GM23338 (cell line): Measurements from ENCODE around the gene GRIP2. TPM values are rescaled to one million over a fixed set of nuclear protein-coding genes. Genes with fewer than 3 reads are reported as not detected.

Experiments used
- ATAC-seq: fragments of 200-7000 bp; cut with Tn5 transposase; 3 replicates; pipeline ENCODE4 v1.9.1; 2020
- DNase-seq: peaks from one replicate; pipeline ENCODE4 v3.0.0-alpha.2; 2015; ENCODE audit warnings: low spot score
- H2AFZ ChIP-seq: fragments of 200-600 bp; sonication (generic); 2 replicates; pipeline ENCODE4 v1.8.0; 2016; ENCODE audit warnings: antibody characterized with exemption, mild to moderate bottlenecking, moderate library complexity
- H3F3A ChIP-seq: fragments of 200-600 bp; sonication (generic); replicated peaks from 2 replicates; pipeline ENCODE4 v1.8.0; 2017; ENCODE audit warnings: antibody characterized with exemption, mixed run types, low read depth
- H3K27ac ChIP-seq: fragments of 200-600 bp; sonication (generic); 2 replicates; pipeline ENCODE4 v1.6.1; 2016; ENCODE audit warnings: low read depth
- H3K27me3 ChIP-seq: fragments of 200-600 bp; sonication (generic); 2 replicates; pipeline ENCODE4 v1.8.0; 2016; ENCODE audit warnings: mild to moderate bottlenecking, mixed run types, moderate library complexity; ENCODE audit not compliant: insufficient read depth
- H3K36me3 ChIP-seq: fragments of 200-600 bp; sonication (generic); 2 replicates; pipeline ENCODE4 v1.8.0; 2016; ENCODE audit warnings: mild to moderate bottlenecking; ENCODE audit not compliant: insufficient read depth
- H3K4me1 ChIP-seq: fragments of 200-600 bp; sonication (generic); 2 replicates; pipeline ENCODE4 v1.8.0; 2016; ENCODE audit warnings: mild to moderate bottlenecking, moderate library complexity; ENCODE audit not compliant: insufficient read depth
- H3K4me2 ChIP-seq: fragments of 200-600 bp; sonication (generic); 2 replicates; pipeline ENCODE4 v1.7.1; 2017; ENCODE audit warnings: mixed run types
- H3K4me3 ChIP-seq: fragments of 200-600 bp; sonication (generic); 2 replicates; pipeline ENCODE4 v1.6.1; 2016; ENCODE audit warnings: mixed run types
- H3K79me2 ChIP-seq: fragments of 200-600 bp; sonication (generic); replicated peaks from 2 replicates; pipeline ENCODE4 v1.8.0; 2017; ENCODE audit warnings: mild to moderate bottlenecking; ENCODE audit not compliant: insufficient read depth
- H3K9me2 ChIP-seq: fragments of 200-600 bp; sonication (generic); 2 replicates; pipeline ENCODE4 v1.8.0; 2017; ENCODE audit not compliant: insufficient read depth
- H4K20me1 ChIP-seq: fragments of 200-600 bp; sonication (generic); replicated peaks from 2 replicates; pipeline ENCODE4 v1.8.0; 2017; ENCODE audit warnings: mild to moderate bottlenecking; ENCODE audit not compliant: insufficient read depth
- H3K27ac Mint-ChIP-seq: 2 replicates; pipeline ENCODE4 v1.8.0; 2020; ENCODE audit warnings: inconsistent platforms, mild to moderate bottlenecking, moderate library complexity, mixed read lengths
- H3K27me3 Mint-ChIP-seq: 3 replicates; pipeline ENCODE4 v1.8.0; 2022; ENCODE audit warnings: low read depth, mild to moderate bottlenecking, moderate library complexity, mixed read lengths, inconsistent platforms; ENCODE audit not compliant: insufficient read depth, poor library complexity
- H3K36me3 Mint-ChIP-seq: 3 replicates; pipeline ENCODE4 v1.8.0; 2021; ENCODE audit warnings: low read depth, mild to moderate bottlenecking, inconsistent platforms, moderate library complexity, mixed read lengths
- H3K4me1 Mint-ChIP-seq: 3 replicates; pipeline ENCODE4 v1.8.0; 2020; ENCODE audit warnings: mild to moderate bottlenecking, inconsistent platforms, mixed read lengths
- H3K4me3 Mint-ChIP-seq: 3 replicates; pipeline ENCODE4 v1.8.0; 2021; ENCODE audit warnings: moderate library complexity, mild to moderate bottlenecking, inconsistent platforms, mixed read lengths
- H3K9me3 Mint-ChIP-seq: 3 replicates; pipeline ENCODE4 v1.8.0; 2020; ENCODE audit warnings: moderate library complexity, mild to moderate bottlenecking, inconsistent platforms, mixed read lengths
- CTCF ChIP-seq, 2 experiments: fragments of 200-600 bp in 1 of 2; sonication (generic) in 1 of 2; conservative IDR thresholded peaks; 2 replicates each; pipeline versions ENCODE4 v1.5.1 to v1.6.1; 2016 to 2017; ENCODE audit warnings: antibody characterized with exemption in 2 of 2, low read depth in 2 of 2, mild to moderate bottlenecking in 2 of 2, moderate library complexity in 1 of 2
- ETS1 ChIP-seq: IDR thresholded peaks from 2 replicates; pipeline ENCODE4 v1.6.1; 2016; ENCODE audit warnings: antibody characterized with exemption
- EZH2phosphoT487 ChIP-seq: fragments of 200-600 bp; sonication (generic); IDR thresholded peaks from one replicate; pipeline ENCODE4 v1.8.1; 2018; ENCODE audit warnings: antibody characterized with exemption; ENCODE audit not compliant: unreplicated experiment
- JUNB ChIP-seq: IDR thresholded peaks from one replicate; pipeline ENCODE4 v1.6.1; 2016; ENCODE audit warnings: antibody characterized with exemption; ENCODE audit not compliant: unreplicated experiment
- NANOG ChIP-seq: IDR thresholded peaks from 2 replicates; pipeline ENCODE4 v1.6.1; 2016; ENCODE audit warnings: antibody characterized with exemption, borderline replicate concordance
- POLR2AphosphoS5 ChIP-seq: IDR thresholded peaks from 2 replicates; pipeline ENCODE4 v1.6.1; 2016; ENCODE audit warnings: antibody characterized with exemption, low read depth
- STAT1 ChIP-seq: IDR thresholded peaks from one replicate; pipeline ENCODE4 v1.6.1; 2016; ENCODE audit warnings: antibody characterized with exemption; ENCODE audit not compliant: unreplicated experiment
- ZNF331 ChIP-seq: fragments of 250-450 bp; sonication (Bioruptor Pico); IDR thresholded peaks from 2 replicates; pipeline ENCODE4 v1.5.0; 2020; ENCODE audit warnings: low read depth, mild to moderate bottlenecking, moderate library complexity
- ZNF462 ChIP-seq: fragments of 250-450 bp; sonication (Bioruptor Pico); IDR thresholded peaks from 2 replicates; pipeline ENCODE4 v1.5.0; 2020; ENCODE audit warnings: mild to moderate bottlenecking, moderate library complexity
- polyA plus RNA-seq: library from polyadenylated mRNA; unstranded; fragments of >200 nt; fragmentation: Nextera tagmentation; extraction: Ambion mirVana; gene quantifications from 2 replicates; pipeline ENCODE4 v1.2.1, GENCODE V29; 2016
- total RNA-seq: library from RNA; depleted of rRNA; stranded (reverse); fragments of >200 nt; shearing (Covaris generic); gene quantifications from 2 replicates; pipeline ENCODE4 v1.2.3, GENCODE V29; 2014

GRIP2 gene
- total and polyA plus RNA-seq, 2 experiments from 2014 or later: 3.6 to 5.8 TPM

DNA sequence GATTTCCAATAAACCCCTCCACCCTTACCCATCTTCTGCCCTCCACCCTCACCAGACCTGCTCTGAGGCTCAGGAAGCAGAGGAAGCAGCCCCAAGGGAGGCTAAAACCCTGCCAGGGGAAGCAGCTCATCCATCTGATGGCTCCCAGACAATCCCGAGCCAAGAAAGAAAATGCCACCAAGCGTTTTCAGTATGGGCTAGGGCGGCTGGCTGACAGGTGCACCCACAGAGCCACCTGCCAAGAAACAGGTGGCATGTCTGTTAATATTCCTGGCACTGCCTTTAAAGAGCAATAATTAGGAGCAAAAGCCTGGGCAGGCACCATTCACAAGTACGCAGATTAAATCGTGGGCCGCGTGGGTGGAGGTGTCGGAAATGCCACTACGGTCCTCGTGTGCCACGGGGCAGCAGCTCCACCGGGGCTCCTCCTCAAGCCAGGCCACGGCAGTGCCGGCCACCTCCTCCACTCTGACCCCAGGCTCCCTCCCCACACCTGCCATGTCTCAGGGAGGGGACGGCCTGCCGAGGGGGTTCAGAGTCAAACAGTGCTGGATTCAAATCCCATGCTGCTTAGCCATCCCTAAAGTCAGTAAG, 23.9 kb upstream of the GRIP2 start:
- Mint-ChIP-seq H3K4me3 (no peak overlapping the region), H3K27ac (no peak overlapping the region), H3K4me1 (peaks cover 37% of the 10 kb centered on the region), H3K9me3 (no peaks in the 10 kb centered on the region), H3K27me3 (peaks cover 20% of the 10 kb centered on the region), H3K36me3 (no peaks in the 10 kb centered on the region; the same call in 2 of the 3 replicates)
- DNase-seq (no peak), ATAC-seq (no peak)
- Histone ChIP-seq H3K27me3 (no peaks in the 10 kb centered on the region), H3K36me3 (no peaks in the 10 kb centered on the region; the same call in 1 of the 2 replicates), H3K27ac (no peak overlapping the region), H2AFZ (no peak overlapping the region), H3K4me2 (0 out of 2 replicates have a peak overlapping the region, but pooled peaks have one; percentile 20), H3K4me3 (no peak overlapping the region), H3K79me2 (no peaks in the 10 kb centered on the region), H3F3A (no peaks in the 10 kb centered on the region), H3K9me2 (no peaks in the 10 kb centered on the region), H4K20me1 (no peaks in the 10 kb centered on the region), H3K4me1 (peaks cover 18% of the 10 kb centered on the region)
- no peak for TF ChIP-seq ZNF331
- TF ChIP-seq JUNB: no peak
- no peak for TF ChIP-seq ZNF462
- no peak for TF ChIP-seq EZH2phosphoT487
- no peak for TF ChIP-seq POLR2AphosphoS5
- no peak for TF ChIP-seq CTCF (conservative IDR thresholded peaks at IDR 0.05; ENCODE audit: low read depth in 2 of 2)
- TF ChIP-seq ETS1: no peak
- no peak for TF ChIP-seq NANOG
- no peak for TF ChIP-seq STAT1
